Breast epithelium (tissue), 3 donors: ENCODE results near the gene DGKQ.

Experiments used
- CTCF ChIP-seq, 3 donors: fragments of 450-650 bp; IDR thresholded peaks; one replicate each; pipeline ENCODE4 v1.5.1; 2016 to 2017; ENCODE audit warnings: antibody characterized with exemption in 3 of 3, mild to moderate bottlenecking in 3 of 3, moderate library complexity in 3 of 3
- POLR2A ChIP-seq: fragments of 450-650 bp; IDR thresholded peaks from one replicate; pipeline ENCODE4 v1.6.1; 2016; ENCODE audit warnings: antibody characterized with exemption, mild to moderate bottlenecking, moderate library complexity
- POLR2AphosphoS5 ChIP-seq, 3 donors: sonication (generic); formaldehyde crosslinking; IDR thresholded peaks; one replicate each; pipeline ENCODE4 v1.6.1; 2017; ENCODE audit warnings: antibody characterized with exemption in 3 of 3

DNA sequence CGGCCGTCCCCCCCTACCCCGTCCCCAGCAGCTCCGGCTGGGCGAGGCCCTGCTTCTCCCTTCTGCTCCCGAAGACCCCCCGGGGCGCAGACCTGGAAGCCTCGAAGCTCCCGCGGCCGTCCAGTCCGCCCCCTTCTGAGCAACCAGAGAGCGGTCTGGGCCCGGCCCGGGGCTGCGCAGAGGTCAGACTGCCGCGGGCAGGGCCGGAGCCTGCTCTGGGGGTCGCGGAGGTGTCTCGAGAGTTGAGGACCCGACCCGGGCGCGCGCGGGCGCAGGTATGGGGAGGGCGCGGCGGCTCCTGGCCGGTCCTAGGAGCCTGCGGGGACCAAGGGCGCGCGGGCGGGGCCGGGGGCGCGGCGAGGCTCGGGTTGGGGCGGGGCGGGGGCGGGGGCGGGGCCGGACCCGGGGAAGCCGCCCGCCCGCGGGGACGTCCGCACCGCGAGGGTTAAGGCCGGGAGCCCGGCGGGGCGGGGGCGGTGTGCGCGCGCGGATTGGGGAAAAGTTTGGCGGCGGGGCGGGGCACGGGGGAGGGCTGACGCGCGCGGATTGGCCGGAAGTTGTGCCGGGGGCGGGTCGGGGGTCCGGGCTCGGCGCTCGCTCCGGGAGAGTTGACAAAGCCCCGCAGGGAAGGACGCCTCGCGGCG is 37.8 kb upstream of the DGKQ start, which contains the start of gene FGFRL1:
- TF ChIP-seq CTCF (IDR thresholded peaks at IDR 0.05) (no peak), POLR2AphosphoS5 (IDR thresholded peaks at IDR 0.05) (no peak), POLR2A (no peak)
